ENCODE data around the gene EBP. TPM values are rescaled to one million over a fixed set of nuclear protein-coding genes. Genes with fewer than 3 reads are reported as not detected.

Gene EBP
- total RNA-seq, 1 donor from 2014 or later: 40.2 TPM

DNA sequence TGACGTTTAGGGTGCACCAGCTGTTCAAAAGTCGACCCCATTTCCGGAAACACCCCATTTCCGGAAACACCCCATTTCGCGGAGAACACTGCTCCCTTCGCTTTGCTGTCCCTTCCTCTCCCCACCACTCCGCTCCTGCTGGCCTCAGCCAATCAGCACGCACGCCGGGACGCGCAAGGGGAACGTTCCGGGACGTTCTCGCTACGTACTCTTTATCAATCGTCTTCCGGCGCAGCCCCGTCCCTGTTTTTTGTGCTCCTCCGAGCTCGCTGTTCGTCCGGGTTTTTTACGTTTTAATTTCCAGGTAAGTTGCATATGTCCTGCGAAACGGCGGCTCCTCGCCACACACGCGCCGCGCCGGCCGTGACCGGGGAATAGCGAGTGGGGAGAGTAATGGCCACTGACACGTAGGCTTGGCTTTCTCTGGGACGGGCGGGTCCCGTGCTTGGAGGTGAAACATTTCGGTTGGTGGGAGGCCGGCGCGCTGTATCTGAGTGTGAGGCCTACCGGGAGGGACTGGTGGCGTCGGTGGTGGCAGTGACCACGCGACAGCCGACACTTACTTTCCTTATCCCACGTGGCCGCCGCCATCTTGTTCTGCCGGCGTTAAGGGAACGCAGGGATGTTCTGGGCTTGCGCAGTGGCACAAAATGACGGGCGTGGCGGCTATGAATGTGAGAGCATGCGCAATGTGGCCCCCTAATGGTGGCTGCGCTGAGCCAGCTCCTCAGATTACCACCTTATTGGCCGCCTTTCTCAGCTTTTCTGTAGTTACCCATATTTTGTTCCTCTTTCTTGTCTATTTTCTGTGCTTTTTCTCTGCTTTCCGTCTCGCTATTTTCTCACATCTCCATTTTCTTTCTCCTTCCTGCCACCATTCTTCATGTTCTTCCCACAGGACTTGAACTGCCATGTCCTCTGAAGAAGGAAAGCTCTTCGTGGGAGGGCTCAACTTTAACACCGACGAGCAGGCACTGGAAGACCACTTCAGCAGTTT lies 53.0 kb downstream of the EBP start, which contains the start of gene RBM3:
Gene RBM3 (plus strand): TSS at position 215 of the 997 bp plus-strand sequence. CDS start 697 bp downstream, at position 912.
- Histone ChIP-seq H3K4me3 (ENCODE audit: low read depth, low read length) (peak within 1 kb of the TSS; percentile 67), H3K36me3 (ENCODE audit: control insufficient read depth, insufficient read depth, low read length) (no peaks in the 10 kb centered on the region), H3K27me3 (ENCODE audit: control insufficient read depth, insufficient read depth, low read length) (no peaks in the 10 kb centered on the region)
- TF ChIP-seq, protein P1, sequence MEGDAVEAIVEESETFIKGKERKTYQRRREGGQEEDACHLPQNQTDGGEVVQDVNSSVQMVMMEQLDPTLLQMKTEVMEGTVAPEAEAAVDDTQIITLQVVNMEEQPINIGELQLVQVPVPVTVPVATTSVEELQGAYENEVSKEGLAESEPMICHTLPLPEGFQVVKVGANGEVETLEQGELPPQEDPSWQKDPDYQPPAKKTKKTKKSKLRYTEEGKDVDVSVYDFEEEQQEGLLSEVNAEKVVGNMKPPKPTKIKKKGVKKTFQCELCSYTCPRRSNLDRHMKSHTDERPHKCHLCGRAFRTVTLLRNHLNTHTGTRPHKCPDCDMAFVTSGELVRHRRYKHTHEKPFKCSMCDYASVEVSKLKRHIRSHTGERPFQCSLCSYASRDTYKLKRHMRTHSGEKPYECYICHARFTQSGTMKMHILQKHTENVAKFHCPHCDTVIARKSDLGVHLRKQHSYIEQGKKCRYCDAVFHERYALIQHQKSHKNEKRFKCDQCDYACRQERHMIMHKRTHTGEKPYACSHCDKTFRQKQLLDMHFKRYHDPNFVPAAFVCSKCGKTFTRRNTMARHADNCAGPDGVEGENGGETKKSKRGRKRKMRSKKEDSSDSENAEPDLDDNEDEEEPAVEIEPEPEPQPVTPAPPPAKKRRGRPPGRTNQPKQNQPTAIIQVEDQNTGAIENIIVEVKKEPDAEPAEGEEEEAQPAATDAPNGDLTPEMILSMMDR (IDR thresholded peaks at IDR 0.05; ENCODE audit: insufficient read depth, low read length, poor library complexity, severe bottlenecking): peak; percentile 23
- peak; percentile 61 for DNase-seq (ENCODE audit: low read depth)

DNA sequence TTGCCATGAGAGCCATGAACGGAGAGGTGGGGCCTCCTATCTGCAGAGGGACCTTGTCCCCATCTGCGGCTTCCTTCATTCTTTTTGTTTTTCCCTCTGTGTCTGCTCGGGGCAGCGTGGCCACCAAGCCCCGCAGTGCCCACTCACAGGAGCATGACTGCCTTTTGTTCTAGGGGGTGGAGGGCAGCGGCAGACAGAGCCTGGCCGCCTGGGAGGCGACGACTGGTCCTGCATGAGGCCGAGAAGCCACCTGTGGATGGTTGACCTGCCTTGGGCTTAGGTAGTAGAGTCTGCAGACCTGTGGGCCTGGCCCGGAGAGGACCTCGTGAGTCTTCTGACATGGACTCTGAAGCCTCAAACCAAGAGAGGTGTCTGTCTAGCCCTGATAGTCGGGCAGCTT lies 54.0 kb downstream of the EBP start:
- TF ChIP-seq, protein P1 (IDR thresholded peaks at IDR 0.05; ENCODE audit: insufficient read depth, low read length, poor library complexity, severe bottlenecking): no peak
- no peak for DNase-seq (ENCODE audit: low read depth)
- no peaks in the 10 kb centered on the region for H3K27me3 ChIP-seq (ENCODE audit: control insufficient read depth, insufficient read depth, low read length)
- no peaks in the 10 kb centered on the region for H3K36me3 ChIP-seq (ENCODE audit: control insufficient read depth, insufficient read depth, low read length)
- H3K4me3 ChIP-seq (ENCODE audit: low read depth, low read length): peak overlapping the region; percentile 67

DNA sequence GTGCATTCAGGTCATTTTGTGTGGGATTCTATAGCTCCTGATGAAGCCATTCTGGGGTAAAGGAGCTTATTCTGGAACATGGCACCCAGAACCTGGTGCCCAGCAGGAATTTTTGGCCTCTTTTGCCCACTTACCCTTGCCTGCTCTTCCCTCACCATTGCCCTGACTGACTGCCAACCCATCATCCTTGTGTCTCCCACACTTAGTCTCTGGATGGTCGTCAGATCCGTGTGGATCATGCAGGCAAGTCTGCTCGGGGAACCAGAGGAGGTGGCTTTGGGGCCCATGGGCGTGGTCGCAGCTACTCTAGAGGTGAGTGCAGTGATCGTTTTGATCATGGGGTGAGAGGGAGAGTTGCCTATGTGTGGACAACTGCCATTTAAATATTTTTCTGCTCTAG lies 54.5 kb downstream of the EBP start:
- H3K27me3 ChIP-seq (ENCODE audit: control insufficient read depth, insufficient read depth, low read length): no peaks in the 10 kb centered on the region
- DNase-seq (ENCODE audit: low read depth): no peak
- H3K36me3 ChIP-seq (ENCODE audit: control insufficient read depth, insufficient read depth, low read length): no peaks in the 10 kb centered on the region
- H3K4me3 ChIP-seq (ENCODE audit: low read depth, low read length): peak overlapping the region; percentile 67
- TF ChIP-seq, protein P1 (IDR thresholded peaks at IDR 0.05; ENCODE audit: insufficient read depth, low read length, poor library complexity, severe bottlenecking): no peak

Other genes starting within 250 kb of the EBP start
- gene SSX3, start 165.1 kb upstream of the EBP start, total RNA-seq: not detected in 2 replicates
- gene SSX4, start 138.3 kb upstream of the EBP start, total RNA-seq: not detected in 2 replicates
- not detected in 2 replicates for gene SSX4B, start 109.8 kb upstream of the EBP start, total RNA-seq
- 28.3 and 32.8 TPM in 2 replicates for gene SLC38A5, start 51.5 kb upstream of the EBP start, total RNA-seq
- 80.3 and 91.4 TPM in 2 replicates for gene FTSJ1, start 45.6 kb upstream of the EBP start, total RNA-seq
- 12.7 and 14.5 TPM in 2 replicates for gene PORCN, start 12.8 kb upstream of the EBP start, total RNA-seq
- 6.6 and 10.4 TPM in 2 replicates for gene TBC1D25, start 17.9 kb downstream of the EBP start, total RNA-seq
- gene RBM3, start 52.7 kb downstream of the EBP start, total RNA-seq: 264 and 285 TPM in 2 replicates
- 117 and 122 TPM in 2 replicates for gene WDR13, start 75.7 kb downstream of the EBP start, total RNA-seq
- gene WAS, start 162.0 kb downstream of the EBP start, total RNA-seq: 2.2 TPM in 1 of 2 replicates, not detected in the other
- gene SUV39H1, start 174.9 kb downstream of the EBP start, total RNA-seq: 7.6 and 10.9 TPM in 2 replicates
- gene GLOD5, start 239.9 kb downstream of the EBP start, total RNA-seq: not detected in 2 replicates